ENCODE data around the gene NPAS3. TPM values are rescaled to one million over a fixed set of nuclear protein-coding genes. Genes with fewer than 3 reads are reported as not detected.

Gene NPAS3
- total RNA-seq, 2 experiments from 2014 or later: not detected

DNA sequence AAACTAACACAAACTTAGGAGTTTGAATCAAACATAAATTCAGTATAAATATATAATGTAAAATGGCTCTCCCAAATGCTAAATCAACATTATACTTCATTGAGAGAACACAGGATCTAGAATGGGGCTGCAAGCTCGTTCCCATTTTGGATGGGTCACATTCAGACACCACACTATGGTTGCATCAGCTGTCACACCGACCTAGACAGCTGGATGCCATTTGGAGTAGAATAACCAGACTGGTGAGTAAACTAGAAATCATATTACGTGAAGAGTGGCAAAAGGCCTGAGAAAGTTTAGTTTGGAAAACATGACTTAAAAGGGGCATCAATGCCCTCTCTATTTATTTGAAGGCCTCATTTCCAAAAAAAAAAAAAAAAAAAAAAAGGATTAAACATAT, 430.4 kb downstream of the NPAS3 start:
- no peaks in the 10 kb centered on the region for H3K9me3 ChIP-seq (ENCODE audit: low read length)
- H3K9me2 ChIP-seq (ENCODE audit: insufficient read depth, low read length): no peaks in the 10 kb centered on the region
- H3K4me2 ChIP-seq (ENCODE audit: low read length): no peak overlapping the region
- no peaks in the 10 kb centered on the region for H4K20me1 ChIP-seq (ENCODE audit: insufficient read depth, low read length)
- ChIA-PET POLR2A (interaction anchor here (0.7 to 0.9 kb wide), 3 partner anchors 99 to 743 kb away, joined by 3 read pairs; no protein-coding TSS in a partner anchor), CTCF (ENCODE audit: unreplicated experiment) (no interaction called here)
- H3K79me2 ChIP-seq (ENCODE audit: insufficient read depth, low read depth, low read length): no peaks in the 10 kb centered on the region
- H3K27ac ChIP-seq (ENCODE audit: low read depth, low read length, poor library complexity, severe bottlenecking): no peak overlapping the region
- DNase-seq (ENCODE audit: low spot score): no peak
- H3K36me3 ChIP-seq (ENCODE audit: insufficient read depth, low read length): no peaks in the 10 kb centered on the region
- TF ChIP-seq, protein P1, sequence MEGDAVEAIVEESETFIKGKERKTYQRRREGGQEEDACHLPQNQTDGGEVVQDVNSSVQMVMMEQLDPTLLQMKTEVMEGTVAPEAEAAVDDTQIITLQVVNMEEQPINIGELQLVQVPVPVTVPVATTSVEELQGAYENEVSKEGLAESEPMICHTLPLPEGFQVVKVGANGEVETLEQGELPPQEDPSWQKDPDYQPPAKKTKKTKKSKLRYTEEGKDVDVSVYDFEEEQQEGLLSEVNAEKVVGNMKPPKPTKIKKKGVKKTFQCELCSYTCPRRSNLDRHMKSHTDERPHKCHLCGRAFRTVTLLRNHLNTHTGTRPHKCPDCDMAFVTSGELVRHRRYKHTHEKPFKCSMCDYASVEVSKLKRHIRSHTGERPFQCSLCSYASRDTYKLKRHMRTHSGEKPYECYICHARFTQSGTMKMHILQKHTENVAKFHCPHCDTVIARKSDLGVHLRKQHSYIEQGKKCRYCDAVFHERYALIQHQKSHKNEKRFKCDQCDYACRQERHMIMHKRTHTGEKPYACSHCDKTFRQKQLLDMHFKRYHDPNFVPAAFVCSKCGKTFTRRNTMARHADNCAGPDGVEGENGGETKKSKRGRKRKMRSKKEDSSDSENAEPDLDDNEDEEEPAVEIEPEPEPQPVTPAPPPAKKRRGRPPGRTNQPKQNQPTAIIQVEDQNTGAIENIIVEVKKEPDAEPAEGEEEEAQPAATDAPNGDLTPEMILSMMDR (conservative IDR thresholded peaks at IDR 0.05; ENCODE audit: low read length): no peak
- no peak for TF ChIP-seq EZH2phosphoT487 (IDR thresholded peaks at IDR 0.05; ENCODE audit: borderline replicate concordance, low read depth, low read length)
- intact Hi-C loops (cut with micrococcal nuclease; ENCODE audit: unreplicated experiment): no loop called here
- no peaks in the 10 kb centered on the region for H3K4me1 ChIP-seq (ENCODE audit: insufficient read depth, low read length, poor library complexity, severe bottlenecking)
- no peak overlapping the region for H3K4me3 ChIP-seq (ENCODE audit: low read depth, low read length, poor library complexity, severe bottlenecking)
- H2AFZ ChIP-seq (ENCODE audit: low read length): no peak overlapping the region
- no TSS peak for BruUV-seq (replicated peaks)

DNA sequence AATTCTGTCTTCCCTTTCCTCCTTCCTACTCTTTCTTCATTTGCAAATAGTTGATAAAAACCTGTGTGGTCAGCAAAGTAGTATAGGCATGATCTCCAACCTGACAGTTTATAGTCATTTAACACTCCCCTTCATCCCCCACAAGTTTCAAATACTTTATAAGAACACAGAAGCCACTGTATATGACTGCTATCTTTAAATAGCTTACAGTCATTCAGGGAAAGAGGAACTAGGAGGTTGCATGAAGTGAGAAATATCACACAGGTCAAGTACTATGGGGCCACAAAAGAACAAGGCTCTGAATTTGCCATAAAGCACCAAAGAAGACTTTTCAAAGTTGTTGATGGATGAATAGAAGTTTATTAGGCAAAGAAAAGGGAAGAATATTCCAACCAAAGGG, 431.3 kb downstream of the NPAS3 start:
- Histone ChIP-seq H3K9me3 (ENCODE audit: low read length) (no peaks in the 10 kb centered on the region), H3K4me3 (ENCODE audit: low read depth, low read length, poor library complexity, severe bottlenecking) (no peak overlapping the region), H3K27ac (ENCODE audit: low read depth, low read length, poor library complexity, severe bottlenecking) (no peak overlapping the region), H3K36me3 (ENCODE audit: insufficient read depth, low read length) (no peaks in the 10 kb centered on the region), H2AFZ (ENCODE audit: low read length) (no peak overlapping the region), H4K20me1 (ENCODE audit: insufficient read depth, low read length) (no peaks in the 10 kb centered on the region), H3K4me1 (ENCODE audit: insufficient read depth, low read length, poor library complexity, severe bottlenecking) (no peaks in the 10 kb centered on the region), H3K4me2 (ENCODE audit: low read length) (no peak overlapping the region), H3K9me2 (ENCODE audit: insufficient read depth, low read length) (no peaks in the 10 kb centered on the region), H3K79me2 (ENCODE audit: insufficient read depth, low read depth, low read length) (no peaks in the 10 kb centered on the region)
- BruUV-seq (replicated peaks): no TSS peak
- POLR2A ChIA-PET: interaction anchor here (0.9 kb wide), 1 partner anchor 100 kb away, joined by 3 read pairs; no protein-coding TSS in a partner anchor
- CTCF ChIA-PET (ENCODE audit: unreplicated experiment): no interaction called here
- intact Hi-C loops (cut with micrococcal nuclease; ENCODE audit: unreplicated experiment): no loop called here
- DNase-seq (ENCODE audit: low spot score): no peak
- TF ChIP-seq, protein P1 (conservative IDR thresholded peaks at IDR 0.05; ENCODE audit: low read length): no peak
- TF ChIP-seq EZH2phosphoT487 (IDR thresholded peaks at IDR 0.05; ENCODE audit: borderline replicate concordance, low read depth, low read length): no peak

DNA sequence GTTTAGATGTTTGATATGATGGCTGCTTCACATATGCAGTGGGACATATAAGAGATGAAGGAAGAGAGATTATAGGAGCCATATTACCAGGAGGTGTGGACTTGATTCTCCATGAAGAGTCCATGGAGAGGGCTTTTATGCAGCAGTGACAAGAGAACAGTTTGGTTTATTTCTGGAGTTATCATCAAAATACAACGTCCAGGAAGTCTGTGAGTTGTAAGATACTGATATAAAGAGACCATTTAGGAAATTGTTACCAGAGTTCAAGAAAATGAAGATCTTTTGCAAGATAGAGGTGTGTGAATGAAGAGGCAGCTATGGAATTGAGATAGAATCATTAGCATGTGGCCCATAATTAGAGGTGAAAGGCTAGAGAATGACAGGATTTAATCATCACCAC, 431.7 kb downstream of the NPAS3 start:
- H3K9me3 ChIP-seq (ENCODE audit: low read length): no peaks in the 10 kb centered on the region
- H3K27ac ChIP-seq (ENCODE audit: low read depth, low read length, poor library complexity, severe bottlenecking): no peak overlapping the region
- no peaks in the 10 kb centered on the region for H3K4me1 ChIP-seq (ENCODE audit: insufficient read depth, low read length, poor library complexity, severe bottlenecking)
- POLR2A ChIA-PET: no interaction called here
- DNase-seq (ENCODE audit: low spot score): no peak
- H3K36me3 ChIP-seq (ENCODE audit: insufficient read depth, low read length): no peaks in the 10 kb centered on the region
- no peaks in the 10 kb centered on the region for H4K20me1 ChIP-seq (ENCODE audit: insufficient read depth, low read length)
- CTCF ChIA-PET (ENCODE audit: unreplicated experiment): no interaction called here
- BruUV-seq (replicated peaks): no TSS peak
- no peaks in the 10 kb centered on the region for H3K79me2 ChIP-seq (ENCODE audit: insufficient read depth, low read depth, low read length)
- no peak overlapping the region for H3K4me2 ChIP-seq (ENCODE audit: low read length)
- H3K9me2 ChIP-seq (ENCODE audit: insufficient read depth, low read length): no peaks in the 10 kb centered on the region
- TF ChIP-seq, protein P1 (conservative IDR thresholded peaks at IDR 0.05; ENCODE audit: low read length): no peak
- no peak for TF ChIP-seq EZH2phosphoT487 (IDR thresholded peaks at IDR 0.05; ENCODE audit: borderline replicate concordance, low read depth, low read length)
- intact Hi-C loops (cut with micrococcal nuclease; ENCODE audit: unreplicated experiment): no loop called here
- H3K4me3 ChIP-seq (ENCODE audit: low read depth, low read length, poor library complexity, severe bottlenecking): no peak overlapping the region
- no peak overlapping the region for H2AFZ ChIP-seq (ENCODE audit: low read length)
